Measurements from ENCODE around the gene SGSH. TPM values are rescaled to one million over a fixed set of nuclear protein-coding genes. Genes with fewer than 3 reads are reported as not detected.

Gene SGSH
- total RNA-seq, 1 donor from 2014 or later = 26.4 TPM

- TF ChIP-seq CTCF (IDR thresholded peaks at IDR 0.05; ENCODE audit: insufficient read depth, low read length, poor library complexity, severe bottlenecking) = no peak
- Histone ChIP-seq H3K27me3 (ENCODE audit: control insufficient read depth, insufficient read depth, low read length) (no peaks in the 10 kb centered on the region), H3K4me3 (ENCODE audit: low read depth, low read length) (no peak overlapping the region), H3K36me3 (ENCODE audit: control insufficient read depth, insufficient read depth, low read length) (no peaks in the 10 kb centered on the region)
- no peak for DNase-seq (ENCODE audit: low read depth)
Measured at GRCh38 chr17:80209765-80210164, 10.4 kb downstream of the SGSH start.

- H3K4me3 ChIP-seq (ENCODE audit: low read depth, low read length) = no peak overlapping the region
- no peak for DNase-seq (ENCODE audit: low read depth)
- no peaks in the 10 kb centered on the region for H3K27me3 ChIP-seq (ENCODE audit: control insufficient read depth, insufficient read depth, low read length)
- H3K36me3 ChIP-seq (ENCODE audit: control insufficient read depth, insufficient read depth, low read length) = no peaks in the 10 kb centered on the region
- no peak for TF ChIP-seq CTCF (IDR thresholded peaks at IDR 0.05; ENCODE audit: insufficient read depth, low read length, poor library complexity, severe bottlenecking)
Measured at GRCh38 chr17:80208050-80208449, 12.1 kb downstream of the SGSH start.

GRCh38 chr17:80205811-80206210 lies 14.3 kb downstream of the SGSH start:
- Histone ChIP-seq H3K27me3 (ENCODE audit: control insufficient read depth, insufficient read depth, low read length) (no peaks in the 10 kb centered on the region), H3K4me3 (ENCODE audit: low read depth, low read length) (no peak overlapping the region), H3K36me3 (ENCODE audit: control insufficient read depth, insufficient read depth, low read length) (no peaks in the 10 kb centered on the region)
- no peak for DNase-seq (ENCODE audit: low read depth)
- no peak for TF ChIP-seq CTCF (IDR thresholded peaks at IDR 0.05; ENCODE audit: insufficient read depth, low read length, poor library complexity, severe bottlenecking)

GRCh38 chr17:80204626-80205468 lies 15.3 kb downstream of the SGSH start:
- no peaks in the 10 kb centered on the region for H3K27me3 ChIP-seq (ENCODE audit: control insufficient read depth, insufficient read depth, low read length)
- H3K36me3 ChIP-seq (ENCODE audit: control insufficient read depth, insufficient read depth, low read length) = no peaks in the 10 kb centered on the region
- TF ChIP-seq CTCF (IDR thresholded peaks at IDR 0.05; ENCODE audit: insufficient read depth, low read length, poor library complexity, severe bottlenecking) = no peak
- no peak overlapping the region for H3K4me3 ChIP-seq (ENCODE audit: low read depth, low read length)
- no peak for DNase-seq (ENCODE audit: low read depth)

- no peak for DNase-seq (ENCODE audit: low read depth)
- TF ChIP-seq CTCF (IDR thresholded peaks at IDR 0.05; ENCODE audit: insufficient read depth, low read length, poor library complexity, severe bottlenecking) = no peak
- Histone ChIP-seq H3K4me3 (ENCODE audit: low read depth, low read length) (no peak overlapping the region), H3K36me3 (ENCODE audit: control insufficient read depth, insufficient read depth, low read length) (no peaks in the 10 kb centered on the region), H3K27me3 (ENCODE audit: control insufficient read depth, insufficient read depth, low read length) (peaks cover under 1% of the 10 kb centered on the region)
Measured at GRCh38 chr17:80203471-80203963, 16.6 kb downstream of the SGSH start.

All from kidney epithelial cell (primary cell).